MM.1S (cell line): ENCODE results near the gene DDX10.

Source experiments
- CTCF ChIP-seq: fragments of 300-600 bp; sonication (generic); IDR thresholded peaks from 2 replicates; pipeline ENCODE4 v1.5.1; 2016; ENCODE audit warnings: antibody characterized with exemption, low read length, mixed read lengths
- EZH2 ChIP-seq: fragments of 300-600 bp; sonication (generic); optimal IDR thresholded peaks from 2 replicates; pipeline ENCODE3; 2017; ENCODE audit warnings: low read depth, mild to moderate bottlenecking, antibody characterized with exemption, low read length, mixed read lengths
- EZH2phosphoT487 ChIP-seq: fragments of 300-600 bp; sonication (generic); IDR thresholded peaks from 2 replicates; pipeline ENCODE4 v1.6.1; 2018; ENCODE audit warnings: antibody characterized with exemption, low read length

DNA sequence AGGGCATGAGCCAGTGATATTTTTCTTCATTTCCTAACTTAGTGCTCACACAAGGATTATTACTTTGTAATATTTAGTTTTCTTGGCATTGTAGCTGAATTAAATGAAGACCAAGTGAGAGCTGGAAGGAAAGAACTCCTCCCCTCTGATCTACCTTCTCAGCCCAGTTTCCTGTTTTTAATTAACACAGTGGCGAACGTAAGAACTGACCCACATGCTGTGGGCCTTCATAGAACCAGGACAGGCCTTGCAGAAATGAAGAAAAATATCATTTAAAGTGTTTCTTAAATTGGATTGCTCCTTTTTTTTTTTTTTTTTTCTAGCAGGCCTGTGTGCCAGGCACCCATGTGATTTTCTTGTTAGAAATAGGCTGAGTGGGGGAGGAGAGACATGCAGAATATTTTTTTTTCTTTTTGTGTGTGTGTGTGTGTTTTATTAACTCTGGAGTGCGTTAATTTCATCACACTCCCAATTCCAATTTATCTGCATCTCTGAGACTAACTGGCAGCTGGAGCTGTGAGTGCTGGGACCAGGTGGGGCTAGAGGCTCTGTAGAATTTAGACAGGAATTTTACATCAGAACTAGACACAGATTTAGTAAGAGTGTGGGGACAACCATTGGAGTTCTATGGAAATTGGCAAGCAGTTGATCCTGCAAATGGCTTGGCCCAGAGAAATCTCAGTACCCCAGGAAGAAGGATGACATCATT, 320.5 kb downstream of the DDX10 start:
- no peak for TF ChIP-seq CTCF
- TF ChIP-seq EZH2phosphoT487, result no peak
- no peak for TF ChIP-seq EZH2
